Cardiac muscle cell (in vitro differentiated cells and primary cell): ENCODE data around the gene RAB3C. TPM values are rescaled to one million over a fixed set of nuclear protein-coding genes. Genes with fewer than 3 reads are reported as not detected.

ENCODE experiments used
- DNase-seq, 2 donors: peaks; one replicate each; pipeline versions ENCODE4 v3.0.0 to v3.0.0-alpha.2; 2010 to 2017; ENCODE audit warnings: low read depth in 1 of 2, low spot score in 1 of 2
- H3K27ac ChIP-seq: fragments of 200-600 bp; sonication (generic); 2 replicates; pipeline ENCODE4 v1.5.1; 2016
- H3K27me3 ChIP-seq: fragments of 200-600 bp; sonication (generic); 2 replicates; pipeline ENCODE4 v1.6.0; 2016; ENCODE audit warnings: control low read depth
- H3K36me3 ChIP-seq: fragments of 200-600 bp; sonication (generic); 2 replicates; pipeline ENCODE4 v1.5.1; 2016; ENCODE audit warnings: control low read depth
- H3K4me1 ChIP-seq: fragments of 200-600 bp; sonication (generic); 2 replicates; pipeline ENCODE4 v1.8.1; 2017; ENCODE audit warnings: low read depth, mild to moderate bottlenecking, mixed run types
- H3K4me3 ChIP-seq: fragments of 200-600 bp; sonication (generic); 2 replicates; pipeline ENCODE4 v1.5.1; 2016; ENCODE audit warnings: mild to moderate bottlenecking
- H3K9me3 ChIP-seq: fragments of 200-600 bp; sonication (generic); 2 replicates; pipeline ENCODE4 v1.5.1; 2017; ENCODE audit warnings: low read depth, mild to moderate bottlenecking, control low read depth
- polyA plus RNA-seq: library from polyadenylated mRNA; unstranded; fragments of >200 nt; fragmentation: Nextera tagmentation; extraction: Ambion mirVana; gene quantifications from 2 replicates; pipeline ENCODE4 v1.2.1, GENCODE V29; 2016
- total RNA-seq: library from RNA; depleted of rRNA; stranded (reverse); fragments of >200 nt; gene quantifications from 2 replicates; pipeline ENCODE4 v1.2.3, GENCODE V29; 2016
- TF ChIP-seq, protein P1 (sequence below): IDR thresholded peaks from 2 replicates; pipeline ENCODE4 v1.5.1; 2012; ENCODE audit warnings: low read depth, mild to moderate bottlenecking, low read length

The RAB3C gene
- total and polyA plus RNA-seq, 2 experiments from 2014 or later = 0.69 to 1.1 TPM

DNA sequence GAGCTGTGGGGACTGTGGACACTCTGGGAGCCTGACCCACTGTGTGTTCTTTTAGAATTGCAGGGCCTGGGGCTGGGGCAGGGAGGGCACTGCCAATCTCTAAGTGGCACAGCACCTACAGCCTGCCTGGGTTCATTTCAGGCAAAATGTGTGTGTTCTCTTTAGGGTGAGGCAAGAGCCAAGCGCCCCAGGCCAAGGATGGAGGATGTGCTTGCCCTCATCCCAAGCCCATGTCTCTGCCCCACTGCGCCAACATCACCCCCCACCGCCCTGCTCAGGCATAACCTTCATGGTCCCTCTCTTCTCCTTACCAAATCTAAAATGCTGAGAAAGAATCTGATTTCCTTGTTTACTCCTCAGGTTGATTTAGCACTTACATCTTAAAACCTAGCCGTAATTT lies 304.4 kb downstream of the RAB3C start:
- TF ChIP-seq, protein P1, sequence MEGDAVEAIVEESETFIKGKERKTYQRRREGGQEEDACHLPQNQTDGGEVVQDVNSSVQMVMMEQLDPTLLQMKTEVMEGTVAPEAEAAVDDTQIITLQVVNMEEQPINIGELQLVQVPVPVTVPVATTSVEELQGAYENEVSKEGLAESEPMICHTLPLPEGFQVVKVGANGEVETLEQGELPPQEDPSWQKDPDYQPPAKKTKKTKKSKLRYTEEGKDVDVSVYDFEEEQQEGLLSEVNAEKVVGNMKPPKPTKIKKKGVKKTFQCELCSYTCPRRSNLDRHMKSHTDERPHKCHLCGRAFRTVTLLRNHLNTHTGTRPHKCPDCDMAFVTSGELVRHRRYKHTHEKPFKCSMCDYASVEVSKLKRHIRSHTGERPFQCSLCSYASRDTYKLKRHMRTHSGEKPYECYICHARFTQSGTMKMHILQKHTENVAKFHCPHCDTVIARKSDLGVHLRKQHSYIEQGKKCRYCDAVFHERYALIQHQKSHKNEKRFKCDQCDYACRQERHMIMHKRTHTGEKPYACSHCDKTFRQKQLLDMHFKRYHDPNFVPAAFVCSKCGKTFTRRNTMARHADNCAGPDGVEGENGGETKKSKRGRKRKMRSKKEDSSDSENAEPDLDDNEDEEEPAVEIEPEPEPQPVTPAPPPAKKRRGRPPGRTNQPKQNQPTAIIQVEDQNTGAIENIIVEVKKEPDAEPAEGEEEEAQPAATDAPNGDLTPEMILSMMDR = no peak
- no peak for DNase-seq
- H3K36me3 ChIP-seq = no peaks in the 10 kb centered on the region

DNA sequence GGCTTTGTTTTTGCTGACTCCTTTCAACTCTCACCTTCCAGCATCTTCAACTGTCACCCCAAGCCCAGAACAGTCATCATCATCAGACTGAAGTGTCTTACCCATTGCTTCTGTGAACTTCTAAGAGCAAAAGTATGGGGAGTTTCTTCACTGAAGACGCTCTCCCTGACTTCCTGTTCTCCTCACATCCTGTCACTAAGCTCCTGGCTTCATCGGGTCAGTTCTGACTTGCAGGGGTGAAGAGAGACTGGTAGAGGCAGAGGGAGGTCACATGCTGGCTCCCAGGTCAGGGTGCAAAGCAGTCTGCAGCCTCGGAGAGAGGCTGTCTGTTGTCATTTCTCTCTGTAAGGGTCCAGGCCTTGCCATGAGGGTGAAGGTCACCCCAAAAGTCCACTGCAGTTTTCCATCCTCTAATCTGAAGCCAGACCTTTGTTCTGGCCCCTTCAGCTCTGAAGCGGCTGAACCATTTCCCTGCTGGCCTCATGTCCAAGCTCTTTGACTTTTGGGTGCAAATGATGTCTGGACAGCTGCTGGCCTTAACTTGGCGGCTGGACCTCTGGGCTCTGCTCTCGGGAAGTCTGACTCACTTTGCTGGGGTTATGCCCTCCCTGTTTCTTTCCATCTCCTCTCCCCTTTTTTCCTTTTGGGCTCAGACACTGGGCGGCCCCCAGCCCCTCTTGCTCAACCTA lies 305.0 kb downstream of the RAB3C start:
- TF ChIP-seq, protein P1 = no peak
- H3K9me3 ChIP-seq = no peaks in the 10 kb centered on the region
- peaks cover 15% of the 10 kb centered on the region for H3K4me1 ChIP-seq
- no peak overlapping the region for H3K4me3 ChIP-seq
- H3K27ac ChIP-seq = no peak overlapping the region
- no peaks in the 10 kb centered on the region for H3K27me3 ChIP-seq
- peak in 1 of 2 donors; percentile 66 for DNase-seq
- H3K36me3 ChIP-seq = no peaks in the 10 kb centered on the region

More for the DNA sequence above, 304.4 kb downstream of the RAB3C start:
- Histone ChIP-seq H3K4me3 (no peak overlapping the region), H3K9me3 (no peaks in the 10 kb centered on the region), H3K27ac (no peak overlapping the region), H3K27me3 (no peaks in the 10 kb centered on the region), H3K4me1 (peaks cover 15% of the 10 kb centered on the region)

DNA sequence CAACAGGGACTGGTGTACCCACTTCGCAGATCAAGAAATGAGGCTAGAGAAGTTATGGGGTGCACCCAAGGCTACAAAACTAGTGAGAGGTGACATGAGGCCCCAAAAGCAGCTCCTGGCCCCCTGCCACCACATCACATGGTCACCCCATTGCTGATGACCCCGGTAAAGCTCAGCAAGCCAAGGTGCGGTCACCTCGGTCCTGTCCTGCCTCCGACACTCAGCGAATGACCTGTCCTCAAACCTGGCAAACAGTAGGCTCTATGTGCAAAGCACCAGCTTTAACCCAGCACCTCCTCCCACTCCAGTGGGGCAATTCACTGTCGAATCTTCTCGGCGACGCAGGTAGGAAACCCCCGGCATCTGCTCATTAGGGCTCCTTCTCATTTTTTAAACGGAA lies 307.4 kb downstream of the RAB3C start:
- Histone ChIP-seq H3K4me3 (no peak overlapping the region), H3K27ac (no peak overlapping the region), H3K27me3 (no peaks in the 10 kb centered on the region), H3K36me3 (no peaks in the 10 kb centered on the region), H3K4me1 (peaks cover 8% of the 10 kb centered on the region), H3K9me3 (no peaks in the 10 kb centered on the region)
- no peak for DNase-seq
- TF ChIP-seq, protein P1 = no peak

DNA sequence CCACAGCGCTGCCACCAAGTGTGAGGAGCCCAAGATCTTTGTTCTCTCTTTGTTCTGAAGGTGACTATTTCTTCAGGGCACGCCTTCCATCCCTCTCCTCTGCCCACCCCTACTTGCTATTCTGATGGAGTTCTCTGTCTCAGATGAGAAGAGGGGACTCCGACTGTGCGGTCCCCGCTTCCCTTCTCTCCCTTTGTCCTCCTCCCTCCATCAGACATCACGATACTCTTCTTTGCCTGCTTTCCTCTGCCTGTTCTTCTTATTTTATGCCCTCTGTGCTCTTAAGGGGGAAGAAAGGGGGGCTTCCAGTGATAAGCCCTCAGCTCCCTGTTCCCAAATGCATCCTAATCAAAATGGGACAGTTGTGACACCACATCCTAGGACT lies 307.8 kb downstream of the RAB3C start:
- Histone ChIP-seq H3K4me1 (peaks cover 4% of the 10 kb centered on the region), H3K27ac (no peak overlapping the region), H3K36me3 (no peaks in the 10 kb centered on the region), H3K4me3 (no peak overlapping the region), H3K9me3 (no peaks in the 10 kb centered on the region), H3K27me3 (no peaks in the 10 kb centered on the region)
- TF ChIP-seq, protein P1 = no peak
- DNase-seq = no peak

DNA sequence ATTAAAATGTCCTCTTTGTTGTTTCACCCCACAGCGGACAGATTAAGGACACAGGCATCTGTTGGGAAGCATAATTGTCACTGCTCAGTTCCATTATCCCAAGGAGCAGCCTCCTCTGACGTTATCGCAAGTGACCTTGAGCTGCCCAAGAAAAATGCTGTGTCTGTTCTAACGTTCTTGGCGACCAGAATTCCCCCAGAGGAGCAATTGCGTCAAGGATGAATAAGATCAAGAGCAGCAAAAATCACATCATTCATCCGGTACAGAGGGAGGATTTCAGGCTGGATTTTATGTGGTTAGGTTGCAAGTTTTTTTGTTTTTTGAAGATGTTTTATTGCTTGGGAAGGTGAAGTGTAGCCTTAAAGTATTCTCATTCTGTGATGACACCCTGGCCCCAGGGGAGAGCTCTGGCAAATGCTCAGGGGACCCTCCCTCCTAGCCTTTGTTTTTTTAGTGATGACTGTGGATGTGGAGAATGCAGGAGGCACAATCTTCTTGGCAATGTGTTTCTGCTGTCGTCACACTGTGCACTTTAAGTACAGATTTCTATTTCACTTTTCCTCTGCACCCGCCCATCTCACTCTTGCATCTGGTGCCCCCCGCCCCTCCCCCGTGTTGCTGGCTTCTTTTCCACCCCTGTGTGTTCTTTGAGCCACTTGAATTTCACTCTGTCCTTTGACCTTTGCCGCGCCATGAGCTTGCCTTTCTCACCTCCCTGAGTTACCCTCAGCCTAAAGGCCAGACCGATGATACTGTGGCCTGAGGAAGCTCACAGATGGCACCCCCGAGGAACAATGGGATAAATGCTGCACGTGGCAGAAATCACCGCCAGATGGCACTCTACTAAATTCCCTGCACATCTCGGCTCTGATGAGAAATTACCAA lies 308.5 kb downstream of the RAB3C start:
- peak; percentile 72 to 90 for DNase-seq
- TF ChIP-seq, protein P1 = peak; percentile 70
- no peak overlapping the region for H3K27ac ChIP-seq
- H3K4me3 ChIP-seq = no peak overlapping the region
- no peaks in the 10 kb centered on the region for H3K9me3 ChIP-seq
- H3K27me3 ChIP-seq = no peaks in the 10 kb centered on the region
- no peaks in the 10 kb centered on the region for H3K4me1 ChIP-seq
- H3K36me3 ChIP-seq = no peaks in the 10 kb centered on the region
